Prostate gland (tissue), 2 donors: Measurements from ENCODE around the gene EVPLL. TPM values are rescaled to one million over a fixed set of nuclear protein-coding genes. Genes with fewer than 3 reads are reported as not detected.
"Not testable (repeated sequence)": the region's sequence is repeated elsewhere in the genome, so short reads cannot be mapped to it uniquely, and the experiment has no call there.

Experiments used
- DNase-seq: peaks from one replicate; pipeline ENCODE4 v3.0.0-alpha.2; 2019; ENCODE audit warnings: low spot score
- H3K27ac ChIP-seq, 2 donors: fragments of 200-600 bp; sonication (generic); 2 replicates each; pipeline ENCODE4 v1.5.1; 2017 to 2019
- H3K27me3 ChIP-seq: fragments of 200-600 bp; sonication (generic); replicated peaks from 2 replicates; pipeline ENCODE4 v1.5.1; 2019; ENCODE audit not compliant: insufficient read depth
- H3K36me3 ChIP-seq, 2 donors: fragments of 200-600 bp; sonication (generic); 1 replicate in 1 of 2; 2 replicates in 1 of 2; pipeline versions ENCODE4 v1.5.1 to v1.8.1; 2017 to 2019
- H3K4me1 ChIP-seq: fragments of 200-600 bp; sonication (generic); replicated peaks from 2 replicates; pipeline ENCODE4 v1.5.1; 2019
- H3K4me3 ChIP-seq, 2 donors: fragments of 200-600 bp; sonication (generic); 2 replicates each; pipeline ENCODE4 v1.5.1; 2017 to 2019
- H3K9me3 ChIP-seq: fragments of 200-600 bp; sonication (generic); 2 replicates; pipeline ENCODE4 v1.5.1; 2017
- POLR2A ChIP-seq: fragments of 450-650 bp; IDR thresholded peaks from one replicate; pipeline ENCODE4 v1.6.1; 2016; ENCODE audit warnings: antibody characterized with exemption, mild to moderate bottlenecking
- POLR2AphosphoS5 ChIP-seq: sonication (generic); formaldehyde crosslinking; IDR thresholded peaks from one replicate; pipeline ENCODE4 v1.6.1; 2017; ENCODE audit warnings: antibody characterized with exemption
- WGBS: methylation state at CpG from one replicate; pipeline ENCODE4 v1.1.5; 2018; 5-methylcytosine and 5-hydroxymethylcytosine counted together
- intact Hi-C: fragments of 100-400 bp; cut with DNase I; formaldehyde crosslinking; loops from one replicate; pipeline ENCODE4 v1.14.2; 2022
- total RNA-seq, 2 donors: library from RNA; depleted of rRNA; stranded (reverse); fragments of >200 nt; gene quantifications; one replicate each; pipeline ENCODE4 v1.1.0, GENCODE V29; 2016
- TF ChIP-seq, protein P1 (sequence below), 4 experiments: fragments of 200-600 bp in 2 of 4; fragments of 450-650 bp in 2 of 4; sonication (generic) in 2 of 4; IDR thresholded peaks; 1 replicate in 3 of 4; 2 replicates in 1 of 4; pipeline ENCODE4 v1.5.1; 2016 to 2019; ENCODE audit warnings: antibody characterized with exemption in 4 of 4, mild to moderate bottlenecking in 2 of 4, moderate library complexity in 2 of 4

The EVPLL gene
- 1 to 10 TPM; 1.6 to 1.7 TPM for total RNA-seq

DNA sequence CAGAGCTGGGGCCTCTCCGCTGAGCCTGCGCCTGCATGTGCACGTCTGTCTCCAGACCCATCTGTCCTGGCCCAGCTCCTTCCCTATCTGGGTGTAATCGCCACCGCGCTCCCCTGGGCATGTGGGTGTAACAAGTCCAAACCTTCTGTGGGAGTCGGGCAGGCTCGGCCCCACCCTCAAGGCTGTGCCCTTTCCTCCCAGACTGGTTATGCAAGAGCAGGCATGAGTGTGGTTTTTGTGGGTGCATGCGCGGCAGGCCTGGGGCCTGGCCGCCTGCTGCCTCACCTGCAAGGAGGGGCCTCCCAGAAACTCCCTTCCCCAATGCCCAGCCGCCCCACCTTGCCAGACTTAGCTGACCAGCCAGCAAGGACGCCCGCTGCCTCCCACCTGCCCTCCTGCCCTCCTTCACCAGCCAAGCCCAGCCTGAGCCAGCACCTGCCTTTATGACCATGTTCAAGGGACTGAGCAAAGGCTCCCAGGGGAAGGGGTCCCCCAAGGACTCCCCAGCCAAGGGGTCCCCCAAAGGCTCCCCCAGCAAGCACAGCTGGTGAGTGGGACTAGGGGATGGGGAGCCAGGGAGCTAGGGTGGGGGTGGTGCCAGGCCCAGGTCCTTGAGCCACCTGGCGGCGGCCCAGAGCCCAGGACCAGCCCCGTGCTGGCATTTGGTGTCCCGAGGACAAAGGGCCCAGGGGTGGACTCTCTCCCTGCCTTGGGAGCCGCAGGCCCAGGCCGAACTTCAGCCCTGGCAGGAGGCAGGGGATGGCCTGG lies at the start of gene EVPLL:
Gene EVPLL, plus strand, starts transcription at position 342 of the 768 bp plus-strand sequence. CDS start 3,160 bp downstream, outside the sequence.
- intact Hi-C loops: no loop called here
- WGBS: 51% methylated on average over 20 of the region's 20 CpGs
- Histone ChIP-seq H3K4me3 (no peak within 1 kb of the TSS), H3K27ac (peak within 1 kb of the TSS; percentile 29 to 72), H3K4me1 (no peaks in the 10 kb centered on the region), H3K9me3 (no peaks in the 10 kb centered on the region), H3K27me3 (no peaks in the 10 kb centered on the region), H3K36me3 (no peaks in the 10 kb centered on the region)
- peak; percentile 88 for DNase-seq
- TF ChIP-seq, protein P1, sequence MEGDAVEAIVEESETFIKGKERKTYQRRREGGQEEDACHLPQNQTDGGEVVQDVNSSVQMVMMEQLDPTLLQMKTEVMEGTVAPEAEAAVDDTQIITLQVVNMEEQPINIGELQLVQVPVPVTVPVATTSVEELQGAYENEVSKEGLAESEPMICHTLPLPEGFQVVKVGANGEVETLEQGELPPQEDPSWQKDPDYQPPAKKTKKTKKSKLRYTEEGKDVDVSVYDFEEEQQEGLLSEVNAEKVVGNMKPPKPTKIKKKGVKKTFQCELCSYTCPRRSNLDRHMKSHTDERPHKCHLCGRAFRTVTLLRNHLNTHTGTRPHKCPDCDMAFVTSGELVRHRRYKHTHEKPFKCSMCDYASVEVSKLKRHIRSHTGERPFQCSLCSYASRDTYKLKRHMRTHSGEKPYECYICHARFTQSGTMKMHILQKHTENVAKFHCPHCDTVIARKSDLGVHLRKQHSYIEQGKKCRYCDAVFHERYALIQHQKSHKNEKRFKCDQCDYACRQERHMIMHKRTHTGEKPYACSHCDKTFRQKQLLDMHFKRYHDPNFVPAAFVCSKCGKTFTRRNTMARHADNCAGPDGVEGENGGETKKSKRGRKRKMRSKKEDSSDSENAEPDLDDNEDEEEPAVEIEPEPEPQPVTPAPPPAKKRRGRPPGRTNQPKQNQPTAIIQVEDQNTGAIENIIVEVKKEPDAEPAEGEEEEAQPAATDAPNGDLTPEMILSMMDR (IDR thresholded peaks at IDR 0.05): no peak
- TF ChIP-seq POLR2A: peak; percentile 48
- peak; percentile 81 for TF ChIP-seq POLR2AphosphoS5

DNA sequence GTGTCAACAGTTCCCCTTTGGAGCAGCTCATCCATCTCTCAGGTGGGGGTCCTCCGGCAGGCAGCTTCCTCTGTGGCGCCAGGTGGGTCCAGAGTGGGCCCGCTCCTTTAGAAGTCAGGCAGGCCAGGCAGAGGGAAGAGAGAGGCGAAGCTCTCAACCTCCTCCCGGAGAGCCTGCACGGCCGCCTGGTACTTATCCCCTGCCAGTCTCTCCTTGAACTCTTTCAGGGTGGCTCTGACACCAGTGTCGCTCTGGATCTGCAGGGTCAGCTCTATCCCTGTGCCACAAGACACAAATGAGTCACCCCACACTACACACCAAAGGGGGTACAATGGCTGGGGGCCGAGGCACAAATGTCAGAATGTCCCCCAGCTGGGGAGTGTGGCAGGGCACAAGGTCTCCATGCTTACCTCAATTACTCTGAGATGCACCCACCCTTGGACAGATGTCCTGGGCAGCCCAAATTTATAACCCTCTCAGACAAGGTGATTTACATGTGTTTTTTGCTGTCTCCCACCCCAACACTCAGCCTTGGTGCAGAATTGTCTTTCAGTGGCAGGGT lies 48.9 kb upstream of the EVPLL start:
- TF ChIP-seq POLR2A: no peak
- TF ChIP-seq, protein P1 (IDR thresholded peaks at IDR 0.05): no peak
- no peak for TF ChIP-seq POLR2AphosphoS5
- DNase-seq: no peak
- intact Hi-C loops: no loop called here
- Histone ChIP-seq H3K9me3 (no peaks in the 10 kb centered on the region), H3K36me3 (peaks cover 0 to 16% of the 10 kb centered on the region in 2 donors), H3K27me3 (no peaks in the 10 kb centered on the region), H3K27ac (no peak overlapping the region), H3K4me1 (no peaks in the 10 kb centered on the region), H3K4me3 (no peak overlapping the region)
- 90% methylated on average over 9 of the region's 9 CpGs for WGBS

DNA sequence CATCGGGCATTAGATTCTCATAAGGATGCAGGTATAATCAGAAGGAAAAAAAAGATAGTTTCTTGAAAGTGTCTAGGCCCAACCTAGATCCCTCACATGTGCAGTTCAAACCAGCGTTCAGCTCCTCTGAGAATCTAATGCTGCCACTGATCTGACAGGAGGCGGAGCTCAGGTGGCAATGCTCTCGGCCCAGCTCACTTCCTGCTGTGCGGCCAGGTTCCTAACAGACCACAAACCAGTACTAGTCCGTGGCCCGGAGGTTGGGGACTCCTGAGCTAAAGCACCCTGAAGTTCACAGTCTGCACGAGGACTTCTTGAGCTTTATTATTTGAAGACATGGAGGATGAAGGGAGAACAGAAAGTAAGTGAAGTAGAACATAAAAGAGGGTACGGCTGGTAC lies 45.7 kb upstream of the EVPLL start:
- Histone ChIP-seq H3K27ac (no peak overlapping the region), H3K27me3 (no peaks in the 10 kb centered on the region), H3K4me3 (no peak overlapping the region), H3K9me3 (no peaks in the 10 kb centered on the region), H3K36me3 (no peaks in the 10 kb centered on the region), H3K4me1 (no peaks in the 10 kb centered on the region)
- intact Hi-C loops: no loop called here
- DNase-seq: no peak
- TF ChIP-seq POLR2A (no peak), POLR2AphosphoS5 (no peak)
- TF ChIP-seq, protein P1 (IDR thresholded peaks at IDR 0.05): no peak
- 86% methylated on average over 9 of the region's 9 CpGs for WGBS

DNA sequence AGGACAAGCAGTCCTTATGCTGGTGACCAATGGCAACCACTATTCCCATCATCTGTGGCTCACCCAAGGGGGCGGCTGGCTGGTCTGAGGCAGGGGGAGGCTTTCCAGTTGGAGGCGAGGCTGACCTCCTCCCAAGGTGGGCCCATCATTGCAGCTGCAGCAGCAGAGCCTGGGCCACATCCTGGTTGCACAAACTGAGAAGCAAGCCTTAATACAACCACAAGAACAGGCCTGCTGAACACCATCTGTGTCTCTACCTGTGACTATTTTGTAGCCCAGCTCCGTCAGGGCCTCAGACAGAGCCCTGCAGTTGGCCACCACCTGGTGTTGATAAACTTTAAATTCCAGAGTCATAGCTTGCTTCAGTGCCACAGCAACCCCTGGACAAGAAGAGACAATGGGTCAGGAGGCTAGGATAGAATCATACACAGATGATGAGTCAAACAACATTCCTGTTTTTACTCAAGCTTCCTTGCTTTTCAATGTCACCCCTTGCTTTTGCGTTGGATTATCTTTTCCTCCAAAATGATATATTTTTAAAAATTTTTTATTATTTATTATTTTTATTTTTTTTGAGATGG lies 44.6 kb upstream of the EVPLL start:
- intact Hi-C loops: no loop called here
- Histone ChIP-seq H3K9me3 (no peaks in the 10 kb centered on the region), H3K36me3 (no peaks in the 10 kb centered on the region), H3K27ac (no peak overlapping the region), H3K4me3 (no peak overlapping the region), H3K4me1 (no peaks in the 10 kb centered on the region), H3K27me3 (no peaks in the 10 kb centered on the region)
- WGBS: 91% methylated on average over 4 of the region's 4 CpGs
- TF ChIP-seq, protein P1 (IDR thresholded peaks at IDR 0.05): no peak
- no peak for TF ChIP-seq POLR2AphosphoS5
- TF ChIP-seq POLR2A: no peak
- DNase-seq: no peak

DNA sequence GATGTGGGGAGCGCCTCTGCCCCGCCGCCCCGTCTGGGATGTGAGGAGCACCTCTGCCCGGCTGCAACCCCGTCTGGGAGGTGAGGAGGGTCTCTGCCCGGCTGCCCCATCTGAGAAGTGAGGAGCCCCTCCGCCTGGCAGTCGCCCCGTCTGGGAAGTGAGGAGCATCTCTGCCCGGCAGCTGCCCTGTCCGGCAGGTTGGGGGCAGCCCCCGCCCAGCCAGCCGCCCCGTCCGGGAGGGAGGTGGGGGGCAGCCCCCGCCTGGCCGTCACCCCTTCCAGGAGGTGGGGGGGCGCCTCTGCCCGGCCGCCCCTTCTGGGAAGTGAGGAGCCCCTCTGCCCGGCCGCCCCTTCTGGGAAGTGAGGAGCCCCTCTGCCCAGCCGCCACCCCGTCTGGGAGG lies 39.4 kb upstream of the EVPLL start:
- intact Hi-C loops, H3K9me3 ChIP-seq, H3K4me1 ChIP-seq, DNase-seq, H3K27me3 ChIP-seq, H3K4me3 ChIP-seq, H3K36me3 ChIP-seq, H3K27ac ChIP-seq: not testable (repeated sequence)
- 98% methylated on average over 9 of the region's 25 CpGs for WGBS
